SK-N-SH treated with all-trans-retinoic acid at 6 μM for 48 hours (cell line): Measurements from ENCODE around the gene BSX.

Source experiments
- ATAC-seq: fragments of 200-7000 bp; cut with Tn5 transposase; 3 replicates; pipeline ENCODE4 v1.9.1; 2020; ENCODE audit warnings: mild to moderate bottlenecking, moderate library complexity
- ARNTL ChIP-seq: fragments of 450-650 bp; formaldehyde crosslinking; IDR thresholded peaks from 2 replicates; pipeline ENCODE4 v1.5.0; 2020; ENCODE audit warnings: low read depth, mild to moderate bottlenecking, moderate library complexity, borderline replicate concordance
- BACH2 ChIP-seq: fragments of 250-450 bp; sonication (Bioruptor Pico); IDR thresholded peaks from 2 replicates; pipeline ENCODE4 v1.9.0; 2021; ENCODE audit warnings: mild to moderate bottlenecking, borderline replicate concordance
- CREB5 ChIP-seq: fragments of 250-450 bp; sonication (Bioruptor Pico); IDR thresholded peaks from 2 replicates; pipeline ENCODE4 v1.5.1; 2020; ENCODE audit warnings: low read depth, mild to moderate bottlenecking, moderate library complexity
- CSDC2 ChIP-seq: fragments of 250-450 bp; sonication (Bioruptor Pico); IDR thresholded peaks from 2 replicates; pipeline ENCODE4 v1.5.0; 2020; ENCODE audit warnings: mild to moderate bottlenecking, moderate library complexity
- ESRRG ChIP-seq: fragments of 250-450 bp; sonication (Bioruptor Pico); IDR thresholded peaks from 2 replicates; pipeline ENCODE4 v1.6.1; 2021; ENCODE audit warnings: mild to moderate bottlenecking
- GLIS3 ChIP-seq: fragments of 250-450 bp; sonication (Bioruptor Pico); IDR thresholded peaks from 2 replicates; pipeline ENCODE4 v1.5.0; 2020; ENCODE audit warnings: mild to moderate bottlenecking, moderate library complexity
- OSR1 ChIP-seq: fragments of 250-450 bp; sonication (Bioruptor Pico); IDR thresholded peaks from 2 replicates; pipeline ENCODE4 v1.8.0; 2022; ENCODE audit warnings: moderate library complexity, mild to moderate bottlenecking, inconsistent platforms
- PATZ1 ChIP-seq: fragments of 250-450 bp; sonication (Bioruptor Pico); IDR thresholded peaks from 2 replicates; pipeline ENCODE4 v1.8.0; 2020; ENCODE audit warnings: mild to moderate bottlenecking, moderate library complexity, borderline replicate concordance
- POU6F1 ChIP-seq: fragments of 250-450 bp; sonication (Bioruptor Pico); IDR thresholded peaks from 2 replicates; pipeline ENCODE4 v1.8.0; 2021; ENCODE audit warnings: low read depth, mild to moderate bottlenecking, moderate library complexity, borderline replicate concordance
- PPARA ChIP-seq: fragments of 250-450 bp; sonication (Bioruptor Pico); IDR thresholded peaks from 2 replicates; pipeline ENCODE4 v1.5.0; 2020; ENCODE audit warnings: mild to moderate bottlenecking, borderline replicate concordance
- RARB ChIP-seq: fragments of 250-450 bp; sonication (Bioruptor Pico); IDR thresholded peaks from 2 replicates; pipeline ENCODE4 v1.8.0; 2021; ENCODE audit warnings: mild to moderate bottlenecking, moderate library complexity
- SNAI2 ChIP-seq: fragments of 250-450 bp; sonication (Bioruptor Pico); IDR thresholded peaks from 2 replicates; pipeline ENCODE4 v1.5.0; 2020; ENCODE audit warnings: mild to moderate bottlenecking, moderate library complexity
- TCF4 ChIP-seq: fragments of 250-450 bp; sonication (Bioruptor Pico); IDR thresholded peaks from 2 replicates; pipeline ENCODE4 v1.8.0; 2021; ENCODE audit warnings: mild to moderate bottlenecking, moderate library complexity, borderline replicate concordance
- TOX ChIP-seq: fragments of 250-450 bp; sonication (Bioruptor Pico); IDR thresholded peaks from 2 replicates; pipeline ENCODE4 v1.8.0; 2021; ENCODE audit warnings: mild to moderate bottlenecking, moderate library complexity, borderline replicate concordance
- TSHZ2 ChIP-seq: fragments of 250-450 bp; sonication (Bioruptor Pico); IDR thresholded peaks from 2 replicates; pipeline ENCODE4 v1.5.0; 2020; ENCODE audit warnings: mild to moderate bottlenecking, moderate library complexity
- ZFP3 ChIP-seq: fragments of 250-450 bp; sonication (Bioruptor Pico); IDR thresholded peaks from 2 replicates; pipeline ENCODE4 v1.5.0; 2020; ENCODE audit warnings: mild to moderate bottlenecking, moderate library complexity
- ZFP30 ChIP-seq: fragments of 450-650 bp; formaldehyde crosslinking; IDR thresholded peaks from 2 replicates; pipeline ENCODE4 v1.5.0; 2022; ENCODE audit warnings: mild to moderate bottlenecking, moderate library complexity
- ZNF565 ChIP-seq: fragments of 450-650 bp; formaldehyde crosslinking; conservative IDR thresholded peaks from 2 replicates; pipeline ENCODE4 v1.5.0; 2020; ENCODE audit warnings: low read depth, mild to moderate bottlenecking, moderate library complexity
- ZNF70 ChIP-seq: fragments of 450-650 bp; formaldehyde crosslinking; IDR thresholded peaks from 2 replicates; pipeline ENCODE4 v1.5.0; 2020; ENCODE audit warnings: mild to moderate bottlenecking, moderate library complexity
- ZNF8 ChIP-seq: fragments of 450-650 bp; formaldehyde crosslinking; IDR thresholded peaks from 2 replicates; pipeline ENCODE4 v1.5.0; 2020; ENCODE audit warnings: mild to moderate bottlenecking, moderate library complexity

The BSX gene

GRCh38 chr11:122976734-122977469 lies 4.7 kb downstream of the BSX start:
- no peak for TF ChIP-seq SNAI2 (CRISPR knock-in tag)
- no peak for TF ChIP-seq ZNF565 (CRISPR knock-in tag)
- TF ChIP-seq ZFP3: no peak
- no peak for TF ChIP-seq PATZ1 (CRISPR knock-in tag)
- TF ChIP-seq PPARA (CRISPR knock-in tag): no peak
- TF ChIP-seq ZNF70 (CRISPR knock-in tag): no peak
- TF ChIP-seq, all 23 proteins: peak for 0
- peak; percentile 35 for ATAC-seq

- no peak for ATAC-seq
- TF ChIP-seq ZFP30 (CRISPR knock-in tag): no peak
- TF ChIP-seq, all 23 proteins: peak for 0
Measured at GRCh38 chr11:122976061-122976733, 5.4 kb downstream of the BSX start.

- no peak for ATAC-seq
- TF ChIP-seq CREB5 (CRISPR knock-in tag) (no peak), TOX (CRISPR knock-in tag) (no peak), BACH2 (CRISPR knock-in tag) (no peak), PATZ1 (CRISPR knock-in tag) (no peak), GLIS3 (CRISPR knock-in tag) (no peak), ZNF70 (CRISPR knock-in tag) (no peak), SNAI2 (CRISPR knock-in tag) (no peak), TSHZ2 (no peak), TCF4 (no peak), ZNF8 (no peak), POU6F1 (CRISPR knock-in tag) (no peak), ZFP3 (no peak), OSR1 (CRISPR knock-in tag) (no peak), ESRRG (CRISPR knock-in tag) (no peak), ZFP30 (CRISPR knock-in tag) (no peak), PPARA (CRISPR knock-in tag) (no peak), CSDC2 (CRISPR knock-in tag) (no peak), RARB (CRISPR knock-in tag) (no peak), ARNTL (CRISPR knock-in tag) (no peak), ZNF565 (CRISPR knock-in tag) (no peak)
Measured at GRCh38 chr11:122963961-122964360, 17.7 kb downstream of the BSX start.
